MM.1S (cell line): ENCODE results near the gene TMEM170A.

Experiments
- CTCF ChIP-seq: fragments of 300-600 bp; sonication (generic); IDR thresholded peaks from 2 replicates; pipeline ENCODE4 v1.5.1; 2016; ENCODE audit warnings: antibody characterized with exemption, low read length, mixed read lengths
- EZH2 ChIP-seq: fragments of 300-600 bp; sonication (generic); optimal IDR thresholded peaks from 2 replicates; pipeline ENCODE3; 2017; ENCODE audit warnings: low read depth, mild to moderate bottlenecking, antibody characterized with exemption, low read length, mixed read lengths

GRCh38 chr16:75494184-75494583 is 29.7 kb upstream of the TMEM170A start:
- TF ChIP-seq CTCF (no peak), EZH2 (no peak)
